ENCODE measurements around the gene PWWP2B. TPM values are rescaled to one million over a fixed set of nuclear protein-coding genes. Genes with fewer than 3 reads are reported as not detected.

Gene PWWP2B
- total and polyA plus RNA-seq, 2 of the 13 experiments (the other 11 are each of a cell fraction or from before 2014, with no cell fraction given) = 2.3 to 4.7 TPM

DNA sequence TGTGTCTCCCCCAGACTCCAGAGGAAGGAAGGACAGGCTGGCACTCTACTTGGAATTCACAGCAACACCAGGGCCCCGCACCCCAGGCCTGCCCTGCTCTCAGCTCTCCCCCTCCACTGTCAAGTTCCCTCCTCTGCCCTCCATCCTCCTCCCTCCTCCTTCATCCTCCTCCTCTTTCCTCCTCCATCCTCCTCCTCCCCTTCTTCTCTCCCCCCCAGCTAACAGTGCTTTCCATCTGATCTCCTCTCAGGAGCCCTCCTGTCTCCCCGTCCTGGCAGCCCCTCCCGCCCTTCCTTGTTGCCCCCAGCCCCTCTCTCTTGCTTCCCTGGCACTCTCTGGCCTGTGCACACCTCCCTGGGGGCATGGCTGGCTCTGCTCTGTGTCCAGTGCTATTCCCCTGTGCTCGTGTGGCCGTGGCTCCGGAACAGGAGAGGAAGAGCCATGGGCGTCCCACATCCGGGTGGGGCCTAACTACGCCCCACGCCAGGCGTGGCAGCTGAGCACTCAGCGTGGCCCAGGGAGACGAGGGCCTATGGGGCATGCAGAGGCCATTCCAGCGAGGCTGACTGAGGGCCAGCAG lies 64.2 kb downstream of the PWWP2B start:
- no peak overlapping the region for H3K9ac ChIP-seq (ENCODE audit: insufficient read depth, low read depth, low read length)
- H3K27ac ChIP-seq (ENCODE audit: extremely low read length, insufficient read depth, low read length) = no peak overlapping the region
- no peaks in the 10 kb centered on the region for H3K36me3 ChIP-seq (replicated peaks in 1 of 2; ENCODE audit: control insufficient read depth in 1 of 2, insufficient read depth in 2 of 2, low read length in 2 of 2)
- peaks cover 45% of the 10 kb centered on the region for H3K4me1 ChIP-seq (ENCODE audit: insufficient read depth, low read length)
- TF ChIP-seq ZBTB14 (CRISPR knock-in tag; IDR thresholded peaks at IDR 0.05) = no peak
- no peak for TF ChIP-seq ZNF777 (CRISPR knock-in tag; IDR thresholded peaks at IDR 0.05)
- TF ChIP-seq DMAP1 (CRISPR knock-in tag; IDR thresholded peaks at IDR 0.05) = no peak
- H3K4me2 ChIP-seq (ENCODE audit: low read depth, low read length) = no peak overlapping the region
- intact Hi-C loops (cut with micrococcal nuclease; ENCODE audit: unreplicated experiment) = loop anchor here (5.0 kb wide), 1 partner anchor 131 kb away; no protein-coding TSS in a partner anchor
- H4K20me1 ChIP-seq (ENCODE audit: insufficient read depth, low read length) = no peaks in the 10 kb centered on the region
- POLR2A ChIA-PET = interaction anchor here (2.1 kb wide), 1 partner anchor 58 kb away, joined by 10 read pairs; no protein-coding TSS in a partner anchor
- no peaks in the 10 kb centered on the region for H3K79me2 ChIP-seq (ENCODE audit: insufficient read depth, low read length)
- no peaks in the 10 kb centered on the region for H3K9me3 ChIP-seq (ENCODE audit: low read length)
- FAIRE-seq (no peak), ATAC-seq (no peak), DNase-seq (ENCODE audit: low spot score) (no peak)
- no peak overlapping the region for H2AFZ ChIP-seq (ENCODE audit: low read length)
- 58% methylated on average over 6 of the region's 14 CpGs for WGBS (ENCODE audit: low lambda C conversion rate)
- CTCF ChIA-PET (ENCODE audit: low intra/inter-chr PET ratio, low total read pairs) = no interaction called here
- no TSS peak for BruUV-seq (replicated peaks)
- H3K4me3 ChIP-seq (replicated peaks in 1 of 3; ENCODE audit: insufficient read depth in 1 of 3, low read depth in 2 of 3, low read length in 3 of 3) = no peak overlapping the region
- in situ Hi-C loops (cut with HindIII; ENCODE audit: extremely low pct_ligation_motif_present, low pct_unique_long_range_greater_than_20kb) = loop anchor here (5.0 kb wide), 1 partner anchor 171 kb away; no protein-coding TSS in a partner anchor
- peaks cover 20 to 56% of the 10 kb centered on the region in 2 experiments for H3K27me3 ChIP-seq (ENCODE audit: control insufficient read depth in 1 of 2, insufficient read depth in 2 of 2, low read length in 2 of 2)

GRCh38 chr10:132461683-132462231 lies 64.8 kb downstream of the PWWP2B start:
- H3K4me3 ChIP-seq (replicated peaks in 1 of 3; ENCODE audit: insufficient read depth in 1 of 3, low read depth in 2 of 3, low read length in 3 of 3) = no peak overlapping the region
- H4K20me1 ChIP-seq (ENCODE audit: insufficient read depth, low read length) = no peaks in the 10 kb centered on the region
- ChIA-PET POLR2A (no interaction called here), CTCF (ENCODE audit: low intra/inter-chr PET ratio, low total read pairs) (no interaction called here)
- DNase-seq (ENCODE audit: low spot score) (no peak), ATAC-seq (no peak), FAIRE-seq (no peak)
- no peak for TF ChIP-seq NPAS2 (CRISPR knock-in tag; IDR thresholded peaks at IDR 0.05; ENCODE audit: borderline replicate concordance)
- TF ChIP-seq, protein P1, sequence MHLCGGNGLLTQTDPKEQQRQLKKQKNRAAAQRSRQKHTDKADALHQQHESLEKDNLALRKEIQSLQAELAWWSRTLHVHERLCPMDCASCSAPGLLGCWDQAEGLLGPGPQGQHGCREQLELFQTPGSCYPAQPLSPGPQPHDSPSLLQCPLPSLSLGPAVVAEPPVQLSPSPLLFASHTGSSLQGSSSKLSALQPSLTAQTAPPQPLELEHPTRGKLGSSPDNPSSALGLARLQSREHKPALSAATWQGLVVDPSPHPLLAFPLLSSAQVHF (CRISPR knock-in tag; IDR thresholded peaks at IDR 0.05) = no peak
- no peak for TF ChIP-seq ATF1 (CRISPR knock-in tag; IDR thresholded peaks at IDR 0.05)
- TF ChIP-seq SSRP1 (CRISPR knock-in tag; IDR thresholded peaks at IDR 0.05) = no peak
- TF ChIP-seq, protein P2, sequence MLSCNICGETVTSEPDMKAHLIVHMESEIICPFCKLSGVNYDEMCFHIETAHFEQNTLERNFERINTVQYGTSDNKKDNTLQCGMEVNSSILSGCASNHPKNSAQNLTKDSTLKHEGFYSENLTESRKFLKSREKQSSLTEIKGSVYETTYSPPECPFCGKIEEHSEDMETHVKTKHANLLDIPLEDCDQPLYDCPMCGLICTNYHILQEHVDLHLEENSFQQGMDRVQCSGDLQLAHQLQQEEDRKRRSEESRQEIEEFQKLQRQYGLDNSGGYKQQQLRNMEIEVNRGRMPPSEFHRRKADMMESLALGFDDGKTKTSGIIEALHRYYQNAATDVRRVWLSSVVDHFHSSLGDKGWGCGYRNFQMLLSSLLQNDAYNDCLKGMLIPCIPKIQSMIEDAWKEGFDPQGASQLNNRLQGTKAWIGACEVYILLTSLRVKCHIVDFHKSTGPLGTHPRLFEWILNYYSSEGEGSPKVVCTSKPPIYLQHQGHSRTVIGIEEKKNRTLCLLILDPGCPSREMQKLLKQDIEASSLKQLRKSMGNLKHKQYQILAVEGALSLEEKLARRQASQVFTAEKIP (CRISPR knock-in tag; IDR thresholded peaks at IDR 0.05; ENCODE audit: borderline replicate concordance) = no peak
- TF ChIP-seq ZNF674 (CRISPR knock-in tag; IDR thresholded peaks at IDR 0.05; ENCODE audit: low read depth) = no peak
- TF ChIP-seq HNRNPL (IDR thresholded peaks at IDR 0.05; ENCODE audit: low read depth, low read length) = no peak
- no peak for TF ChIP-seq ZNF530 (CRISPR knock-in tag; IDR thresholded peaks at IDR 0.05; ENCODE audit: low read depth)
- no peak for TF ChIP-seq ATM (IDR thresholded peaks at IDR 0.05; ENCODE audit: borderline replicate concordance)
- no peak for TF ChIP-seq ARNTL (CRISPR knock-in tag; IDR thresholded peaks at IDR 0.05)
- no peak for TF ChIP-seq THAP8 (CRISPR knock-in tag; IDR thresholded peaks at IDR 0.05; ENCODE audit: borderline replicate concordance)
- no peak overlapping the region for H3K9ac ChIP-seq (ENCODE audit: insufficient read depth, low read depth, low read length)
- intact Hi-C loops (cut with micrococcal nuclease; ENCODE audit: unreplicated experiment) (loop anchor here (5.0 kb wide), 1 partner anchor 131 kb away; no protein-coding TSS in a partner anchor), in situ Hi-C loops (cut with HindIII; ENCODE audit: extremely low pct_ligation_motif_present, low pct_unique_long_range_greater_than_20kb) (loop anchor here (5.0 kb wide), 1 partner anchor 171 kb away; no protein-coding TSS in a partner anchor)
- no peaks in the 10 kb centered on the region for H3K36me3 ChIP-seq (replicated peaks in 1 of 2; ENCODE audit: control insufficient read depth in 1 of 2, insufficient read depth in 2 of 2, low read length in 2 of 2)
- H3K4me1 ChIP-seq (ENCODE audit: insufficient read depth, low read length) = peaks cover 40% of the 10 kb centered on the region
- no peak overlapping the region for H3K27ac ChIP-seq (ENCODE audit: extremely low read length, insufficient read depth, low read length)
- H2AFZ ChIP-seq (ENCODE audit: low read length) = no peak overlapping the region
- peaks cover 22 to 62% of the 10 kb centered on the region in 2 experiments for H3K27me3 ChIP-seq (ENCODE audit: control insufficient read depth in 1 of 2, insufficient read depth in 2 of 2, low read length in 2 of 2)
- no peak overlapping the region for H3K4me2 ChIP-seq (ENCODE audit: low read depth, low read length)
- no TSS peak for BruUV-seq (replicated peaks)
- 46% methylated on average over 11 of the region's 19 CpGs for WGBS (ENCODE audit: low lambda C conversion rate)
- H3K9me3 ChIP-seq (ENCODE audit: low read length) = no peaks in the 10 kb centered on the region
- H3K79me2 ChIP-seq (ENCODE audit: insufficient read depth, low read length) = no peaks in the 10 kb centered on the region
